Colonic mucosa (tissue), 4 donors: Measurements from ENCODE around the gene C1QB. TPM values are rescaled to one million over a fixed set of nuclear protein-coding genes. Genes with fewer than 3 reads are reported as not detected.
A peak's percentile ranks its signal among the peaks of the same experiment; 100 is the strongest.

Experiments used
- DNase-seq: peaks from one replicate; pipeline ENCODE4 v3.0.0-alpha.2; 2020
- H3K27ac ChIP-seq: fragments of 200-600 bp; one replicate; pipeline ENCODE4 v1.8.0; 2021
- H3K27me3 ChIP-seq: fragments of 200-600 bp; one replicate; pipeline ENCODE4 v1.8.0; 2021
- H3K36me3 ChIP-seq: fragments of 200-600 bp; one replicate; pipeline ENCODE4 v1.8.0; 2021
- H3K4me1 ChIP-seq: fragments of 200-600 bp; one replicate; pipeline ENCODE4 v1.8.0; 2021; ENCODE audit warnings: mild to moderate bottlenecking
- H3K4me3 ChIP-seq: fragments of 200-600 bp; one replicate; pipeline ENCODE4 v1.8.0; 2021
- H3K9ac ChIP-seq, 2 donors: one replicate each; pipeline ENCODE4 v1.7.0; 2013; ENCODE audit warnings: control low read depth in 2 of 2, low read depth in 2 of 2, low read length in 2 of 2
- H3K9me3 ChIP-seq: fragments of 200-600 bp; one replicate; pipeline ENCODE4 v1.8.0; 2021
- CTCF ChIP-seq: fragments of 200-600 bp; IDR thresholded peaks from one replicate; pipeline ENCODE4 v1.8.0; 2022; ENCODE audit warnings: antibody characterized with exemption, mild to moderate bottlenecking
- intact Hi-C: fragments of 100-400 bp; cut with DNase I; formaldehyde crosslinking; loops from one replicate; pipeline ENCODE4 v1.14.1; 2022
- total RNA-seq, 2 donors: library from RNA; stranded (reverse); fragmentation: NEBNext Ultra II Directional in 1 of 2; extraction: Animal tissue kit (Norgen Biotek cat#: 25700) in 1 of 2; gene quantifications; one replicate each; pipeline ENCODE4 v1.2.1, GENCODE V29; 2021
- donor health status: healthy.
- donor health status: DM: no; HTN: no; CAD: no.
- donor health status: DM: no; HTN: no; CAD: no.

Gene C1QB, protein sequence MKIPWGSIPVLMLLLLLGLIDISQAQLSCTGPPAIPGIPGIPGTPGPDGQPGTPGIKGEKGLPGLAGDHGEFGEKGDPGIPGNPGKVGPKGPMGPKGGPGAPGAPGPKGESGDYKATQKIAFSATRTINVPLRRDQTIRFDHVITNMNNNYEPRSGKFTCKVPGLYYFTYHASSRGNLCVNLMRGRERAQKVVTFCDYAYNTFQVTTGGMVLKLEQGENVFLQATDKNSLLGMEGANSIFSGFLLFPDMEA
- 10 to 100 TPM; 44.6 to 72.5 TPM for total RNA-seq

- intact Hi-C loops, result no loop called here
- DNase-seq, result no peak
These were observed at the start of gene C1QB for GRCh38 chr1:22652881-22653316. Gene C1QB (plus strand): TSS chr1:22653236. CDS start chr1:22659463, 6,227 bp downstream.

GRCh38 chr1:22606161-22606560 lies 46.9 kb upstream of the C1QB start:
- Histone ChIP-seq H3K4me3 (no peak overlapping the region), H3K27ac (no peak overlapping the region), H3K9ac (no peak overlapping the region), H3K36me3 (no peaks in the 10 kb centered on the region), H3K4me1 (no peaks in the 10 kb centered on the region), H3K9me3 (no peaks in the 10 kb centered on the region), H3K27me3 (no peaks in the 10 kb centered on the region)
- intact Hi-C loops, result no loop called here
- no peak for TF ChIP-seq CTCF
- no peak for DNase-seq

More at GRCh38 chr1:22652881-22653316, at the start of gene C1QB:
- no peak for TF ChIP-seq CTCF
- H3K9me3 ChIP-seq, result no peaks in the 10 kb centered on the region
- no peak within 1 kb of the TSS for H3K9ac ChIP-seq
- H3K4me3 ChIP-seq, result peak within 1 kb of the TSS; percentile 13
- H3K4me1 ChIP-seq, result no peaks in the 10 kb centered on the region
- no peaks in the 10 kb centered on the region for H3K27me3 ChIP-seq
- no peaks in the 10 kb centered on the region for H3K36me3 ChIP-seq
- H3K27ac ChIP-seq, result no peak within 1 kb of the TSS

- Histone ChIP-seq H3K27ac (no peak overlapping the region), H3K27me3 (no peaks in the 10 kb centered on the region), H3K4me3 (no peak overlapping the region), H3K9ac (no peak overlapping the region), H3K9me3 (no peaks in the 10 kb centered on the region), H3K4me1 (no peaks in the 10 kb centered on the region), H3K36me3 (no peaks in the 10 kb centered on the region)
- DNase-seq, result no peak
- no peak for TF ChIP-seq CTCF
- intact Hi-C loops, result no loop called here
These were observed 45.9 kb upstream of the C1QB start for GRCh38 chr1:22607154-22607553.

DNA sequence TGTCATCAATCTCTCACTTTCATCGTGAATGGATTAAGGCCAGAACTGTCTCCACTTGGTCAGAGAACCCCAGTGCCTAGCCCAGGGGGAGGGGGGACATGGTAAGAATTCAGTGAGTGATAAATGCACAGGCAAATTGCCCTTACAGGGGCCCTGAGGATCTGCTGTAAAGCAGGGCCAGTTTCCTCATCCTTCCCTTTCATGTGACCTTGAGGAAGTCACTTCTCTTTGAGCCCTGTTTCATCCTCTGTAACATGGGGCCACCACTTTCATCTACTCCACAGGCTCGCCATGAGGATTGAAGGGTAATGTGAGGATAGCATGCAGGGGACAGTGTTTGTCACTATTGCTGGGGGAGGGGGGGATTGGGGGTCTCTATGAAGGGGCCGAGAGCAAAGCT lies 44.7 kb upstream of the C1QB start:
- intact Hi-C loops, result no loop called here
- no peaks in the 10 kb centered on the region for H3K9me3 ChIP-seq
- H3K4me1 ChIP-seq, result no peaks in the 10 kb centered on the region
- no peak overlapping the region for H3K27ac ChIP-seq
- H3K36me3 ChIP-seq, result no peaks in the 10 kb centered on the region
- DNase-seq, result no peak
- no peak overlapping the region for H3K4me3 ChIP-seq
- no peak for TF ChIP-seq CTCF
- H3K27me3 ChIP-seq, result no peaks in the 10 kb centered on the region
- H3K9ac ChIP-seq, result no peak overlapping the region

GRCh38 chr1:22609291-22609690 lies 43.7 kb upstream of the C1QB start:
- Histone ChIP-seq H3K27ac (no peak overlapping the region), H3K9ac (no peak overlapping the region), H3K9me3 (no peaks in the 10 kb centered on the region), H3K36me3 (no peaks in the 10 kb centered on the region), H3K4me3 (no peak overlapping the region), H3K4me1 (no peaks in the 10 kb centered on the region), H3K27me3 (peaks cover 4% of the 10 kb centered on the region)
- no peak for TF ChIP-seq CTCF
- DNase-seq, result no peak
- intact Hi-C loops, result no loop called here
